Lower lobe of right lung (tissue), 2 donors: ENCODE results near the gene CHST13. TPM values are rescaled to one million over a fixed set of nuclear protein-coding genes. Genes with fewer than 3 reads are reported as not detected.

Experiments used
- ATAC-seq, 2 donors: fragments of 200-7000 bp; cut with Tn5 transposase; one replicate each; pipeline ENCODE4 v1.9.1; 2020 to 2022; ENCODE audit warnings: mild to moderate bottlenecking in 2 of 2, moderate library complexity in 2 of 2
- DNase-seq: peaks from one replicate; pipeline ENCODE4 v3.0.0-alpha.2; 2020
- H3K27ac ChIP-seq: fragments of 200-600 bp; one replicate; pipeline ENCODE4 v1.8.0; 2022
- H3K27me3 ChIP-seq: fragments of 200-600 bp; one replicate; pipeline ENCODE4 v1.8.0; 2022; ENCODE audit warnings: low read depth
- H3K36me3 ChIP-seq: fragments of 200-600 bp; one replicate; pipeline ENCODE4 v1.8.0; 2022; ENCODE audit warnings: mild to moderate bottlenecking
- H3K4me1 ChIP-seq: fragments of 200-600 bp; one replicate; pipeline ENCODE4 v1.8.0; 2022
- H3K4me3 ChIP-seq: fragments of 200-600 bp; one replicate; pipeline ENCODE4 v1.8.0; 2022; ENCODE audit warnings: mild to moderate bottlenecking
- H3K9me3 ChIP-seq: fragments of 200-600 bp; one replicate; pipeline ENCODE4 v1.8.0; 2022
- CTCF ChIP-seq: fragments of 200-600 bp; IDR thresholded peaks from one replicate; pipeline ENCODE4 v1.8.0; 2022; ENCODE audit warnings: antibody characterized with exemption, mild to moderate bottlenecking
- intact Hi-C: fragments of 100-400 bp; cut with DNase I; formaldehyde crosslinking; loops from one replicate; pipeline ENCODE4 v1.11.0; 2022
- total RNA-seq: library from RNA; stranded (reverse); fragmentation: NEBNext Ultra II Directional; extraction: Animal tissue kit (Norgen Biotek cat#: 25700); gene quantifications from one replicate; pipeline ENCODE4 v1.2.1, GENCODE V29; 2021
- donor health status: DM: no; HTN: yes; CAD: no; lungs with severe emphysema.

Gene CHST13
- total RNA-seq, 1 donor from 2014 or later, result 1.5 TPM

GRCh38 chr3:126477061-126477380, 46.9 kb upstream of the CHST13 start:
- Histone ChIP-seq H3K27me3 (no peaks in the 10 kb centered on the region), H3K9me3 (no peaks in the 10 kb centered on the region), H3K4me3 (no peak overlapping the region), H3K36me3 (no peaks in the 10 kb centered on the region), H3K27ac (no peak overlapping the region), H3K4me1 (peaks cover 34% of the 10 kb centered on the region)
- no peak for ATAC-seq
- TF ChIP-seq CTCF, result no peak
- intact Hi-C loops, result no loop called here
- no peak for DNase-seq

GRCh38 chr3:126478581-126479310, 45.2 kb upstream of the CHST13 start:
- intact Hi-C loops, result no loop called here
- DNase-seq, result peak; percentile 38
- TF ChIP-seq CTCF, result no peak
- no peaks in the 10 kb centered on the region for H3K36me3 ChIP-seq
- no peaks in the 10 kb centered on the region for H3K9me3 ChIP-seq
- H3K27me3 ChIP-seq, result no peaks in the 10 kb centered on the region
- H3K27ac ChIP-seq, result no peak overlapping the region
- no peak overlapping the region for H3K4me3 ChIP-seq
- no peak for ATAC-seq
- peaks cover 17% of the 10 kb centered on the region for H3K4me1 ChIP-seq

- no peak overlapping the region for H3K4me3 ChIP-seq
- H3K27me3 ChIP-seq, result no peaks in the 10 kb centered on the region
- intact Hi-C loops, result no loop called here
- H3K9me3 ChIP-seq, result no peaks in the 10 kb centered on the region
- peaks cover 8% of the 10 kb centered on the region for H3K4me1 ChIP-seq
- H3K27ac ChIP-seq, result no peak overlapping the region
- ATAC-seq (no peak), DNase-seq (no peak)
- TF ChIP-seq CTCF, result no peak
- no peaks in the 10 kb centered on the region for H3K36me3 ChIP-seq
Observed at GRCh38 chr3:126479642-126480041, 44.3 kb upstream of the CHST13 start.

- no peak overlapping the region for H3K4me3 ChIP-seq
- no peaks in the 10 kb centered on the region for H3K9me3 ChIP-seq
- ATAC-seq (no peak), DNase-seq (peak; percentile 34)
- no peak for TF ChIP-seq CTCF
- peaks cover 5% of the 10 kb centered on the region for H3K4me1 ChIP-seq
- intact Hi-C loops, result no loop called here
- no peaks in the 10 kb centered on the region for H3K27me3 ChIP-seq
- no peak overlapping the region for H3K27ac ChIP-seq
- no peaks in the 10 kb centered on the region for H3K36me3 ChIP-seq
Observed at GRCh38 chr3:126480206-126480605, 43.7 kb upstream of the CHST13 start.

- Histone ChIP-seq H3K27me3 (no peaks in the 10 kb centered on the region), H3K36me3 (no peaks in the 10 kb centered on the region), H3K4me1 (peaks cover 5% of the 10 kb centered on the region), H3K27ac (no peak overlapping the region), H3K4me3 (no peak overlapping the region), H3K9me3 (no peaks in the 10 kb centered on the region)
- no peak for TF ChIP-seq CTCF
- no peak for ATAC-seq
- intact Hi-C loops, result no loop called here
- DNase-seq, result no peak
Observed at GRCh38 chr3:126480861-126481260, 43.1 kb upstream of the CHST13 start.
